Measurements from ENCODE around the gene SSBP3. TPM values are rescaled to one million over a fixed set of nuclear protein-coding genes. Genes with fewer than 3 reads are reported as not detected.

Gene SSBP3
- total RNA-seq, 1 donor from 2014 or later: 84.1 TPM

DNA sequence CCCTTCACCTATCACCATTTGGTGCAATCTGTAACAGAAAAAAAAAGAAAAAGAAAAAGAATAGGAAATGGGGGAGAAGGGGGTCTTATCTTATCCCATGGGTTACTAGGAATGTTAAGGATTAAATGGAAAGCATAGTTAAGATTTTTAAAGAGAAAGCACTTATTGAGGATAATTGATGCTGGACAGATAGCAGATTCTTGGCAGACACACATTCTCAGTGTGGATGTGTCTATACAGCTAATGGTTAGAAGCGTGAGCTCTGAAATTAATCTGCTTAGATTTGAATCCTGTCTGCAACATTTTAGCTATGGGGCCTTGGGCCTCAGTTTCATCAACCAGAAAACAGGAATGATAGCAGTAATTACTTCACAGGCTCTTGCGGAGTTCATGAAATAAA lies 67.1 kb downstream of the SSBP3 start:
- Mint-ChIP-seq H3K4me1 (peaks cover 27% of the 10 kb centered on the region), H3K27me3 (no peaks in the 10 kb centered on the region), H3K4me3 (no peak overlapping the region), H3K36me3 (ENCODE audit: low read depth) (peaks cover 19% of the 10 kb centered on the region), H3K27ac (no peak overlapping the region), H3K9me3 (no peaks in the 10 kb centered on the region)
- DNase-seq: no peak
- intact Hi-C loops (cut with micrococcal nuclease): no loop called here

DNA sequence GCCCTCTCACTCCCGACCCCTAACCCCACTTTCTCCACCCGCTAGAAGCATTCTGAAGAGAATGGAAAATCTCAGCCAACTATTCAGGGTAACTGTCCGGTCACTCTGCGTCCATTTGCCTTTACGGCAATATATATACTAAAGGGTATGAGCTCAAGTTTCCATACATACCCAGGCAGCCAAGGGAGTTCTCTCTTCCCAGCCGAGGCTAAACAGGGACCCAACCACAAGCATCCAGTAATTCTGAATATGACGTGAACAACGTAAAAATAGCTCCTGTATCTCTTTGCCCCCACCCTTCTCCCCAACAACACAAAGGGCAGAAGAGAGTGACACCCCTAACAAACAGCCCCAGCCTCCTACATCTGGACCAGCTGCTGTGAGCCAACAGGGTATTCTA lies 67.7 kb downstream of the SSBP3 start:
- Mint-ChIP-seq H3K27ac (no peak overlapping the region), H3K27me3 (no peaks in the 10 kb centered on the region), H3K4me3 (no peak overlapping the region), H3K9me3 (no peaks in the 10 kb centered on the region), H3K36me3 (ENCODE audit: low read depth) (peaks cover 15% of the 10 kb centered on the region), H3K4me1 (peaks cover 23% of the 10 kb centered on the region)
- DNase-seq: no peak
- intact Hi-C loops (cut with micrococcal nuclease): no loop called here

DNA sequence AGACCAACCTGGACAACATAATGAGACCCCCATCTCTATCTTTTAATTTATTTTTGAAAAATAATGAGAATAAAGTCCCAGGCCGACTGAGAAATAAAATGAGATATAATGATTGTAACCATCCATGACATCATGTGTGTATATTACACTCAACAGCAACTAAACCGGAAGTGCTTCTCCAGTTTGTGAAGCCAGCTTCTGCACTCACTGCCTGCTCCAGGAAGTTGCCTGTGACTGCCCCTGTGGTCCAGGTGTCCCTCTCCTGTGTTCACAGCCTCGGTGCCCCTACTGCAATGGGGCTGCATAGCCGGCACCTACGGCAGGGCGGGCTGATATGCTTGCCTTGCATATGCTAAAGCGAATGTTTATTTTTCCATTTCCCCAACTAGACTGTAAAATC lies 68.3 kb downstream of the SSBP3 start:
- H3K9me3 Mint-ChIP-seq: no peaks in the 10 kb centered on the region
- no peaks in the 10 kb centered on the region for H3K27me3 Mint-ChIP-seq
- H3K4me1 Mint-ChIP-seq: peaks cover 19% of the 10 kb centered on the region
- intact Hi-C loops (cut with micrococcal nuclease): no loop called here
- H3K27ac Mint-ChIP-seq: peak overlapping the region; percentile 61
- peak; percentile 71 for DNase-seq
- H3K36me3 Mint-ChIP-seq (ENCODE audit: low read depth): peaks cover 15% of the 10 kb centered on the region
- no peak overlapping the region for H3K4me3 Mint-ChIP-seq

DNA sequence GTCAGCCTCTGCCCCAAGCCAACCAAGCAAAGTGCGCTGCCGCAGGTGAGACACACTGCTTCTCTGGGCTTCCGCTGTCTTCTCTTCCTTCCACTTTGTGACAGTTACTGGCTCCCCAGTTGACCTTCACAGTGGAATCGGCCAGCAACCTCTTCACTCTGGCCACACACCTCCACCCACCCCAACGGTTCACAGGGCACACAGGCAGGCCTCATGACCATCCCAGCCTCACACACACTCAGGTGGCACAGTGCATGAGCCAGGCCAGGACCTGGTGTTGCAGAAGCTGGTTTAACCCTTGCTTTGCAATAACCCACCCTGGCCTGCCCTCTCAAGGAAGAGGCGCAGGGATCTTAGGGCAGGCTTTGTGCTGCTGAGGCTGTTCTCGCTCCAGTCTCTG lies 69.2 kb downstream of the SSBP3 start:
- no peaks in the 10 kb centered on the region for H3K27me3 Mint-ChIP-seq
- H3K4me3 Mint-ChIP-seq: no peak overlapping the region
- H3K27ac Mint-ChIP-seq: no peak overlapping the region
- intact Hi-C loops (cut with micrococcal nuclease): no loop called here
- no peak for DNase-seq
- peaks cover 20% of the 10 kb centered on the region for H3K4me1 Mint-ChIP-seq
- H3K36me3 Mint-ChIP-seq (ENCODE audit: low read depth): peaks cover 15% of the 10 kb centered on the region
- H3K9me3 Mint-ChIP-seq: no peaks in the 10 kb centered on the region

DNA sequence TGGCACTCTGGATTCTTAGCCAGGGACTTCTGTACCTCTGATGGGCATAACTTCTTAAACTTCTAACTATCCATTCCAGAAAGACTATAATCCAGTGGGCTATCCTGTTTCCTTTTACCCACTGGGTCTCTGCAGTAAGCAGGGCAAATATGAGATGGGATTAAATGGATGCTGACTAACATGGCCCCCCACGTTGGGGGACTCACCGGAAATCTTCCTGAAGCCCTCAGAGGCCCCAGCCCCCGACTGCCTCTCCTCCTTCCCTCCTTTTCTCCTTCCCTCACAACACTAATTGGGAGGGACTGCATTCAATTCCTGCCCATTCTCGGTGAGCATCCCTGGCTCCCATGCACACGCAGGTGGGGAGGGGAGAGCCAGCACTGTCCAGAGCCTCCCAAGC lies 70.1 kb downstream of the SSBP3 start:
- Mint-ChIP-seq H3K4me1 (peaks cover 22% of the 10 kb centered on the region), H3K36me3 (ENCODE audit: low read depth) (peaks cover 11% of the 10 kb centered on the region), H3K4me3 (no peak overlapping the region), H3K27me3 (no peaks in the 10 kb centered on the region), H3K9me3 (no peaks in the 10 kb centered on the region), H3K27ac (no peak overlapping the region)
- intact Hi-C loops (cut with micrococcal nuclease): no loop called here
- no peak for DNase-seq

DNA sequence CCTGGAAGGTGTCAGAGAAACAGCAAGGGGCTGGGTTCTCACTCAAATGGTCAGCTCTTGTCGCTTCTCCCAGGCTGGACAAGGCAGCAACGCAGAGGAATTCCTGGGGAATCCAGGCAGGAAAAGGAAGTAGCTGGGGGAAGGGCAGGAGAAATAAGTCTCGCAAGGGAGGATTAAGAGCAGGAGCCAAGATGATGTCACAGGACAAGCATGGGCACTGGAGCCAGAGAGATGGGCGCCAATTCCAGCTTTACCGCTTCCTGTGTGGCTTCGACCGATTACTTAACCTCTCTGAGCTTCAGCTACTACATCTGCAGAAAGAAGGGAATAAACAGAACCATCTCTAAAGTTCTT lies 70.5 kb downstream of the SSBP3 start:
- intact Hi-C loops (cut with micrococcal nuclease): no loop called here
- no peaks in the 10 kb centered on the region for H3K27me3 Mint-ChIP-seq
- no peaks in the 10 kb centered on the region for H3K9me3 Mint-ChIP-seq
- peaks cover 23% of the 10 kb centered on the region for H3K4me1 Mint-ChIP-seq
- peaks cover 11% of the 10 kb centered on the region for H3K36me3 Mint-ChIP-seq (ENCODE audit: low read depth)
- DNase-seq: no peak
- no peak overlapping the region for H3K4me3 Mint-ChIP-seq
- no peak overlapping the region for H3K27ac Mint-ChIP-seq

DNA sequence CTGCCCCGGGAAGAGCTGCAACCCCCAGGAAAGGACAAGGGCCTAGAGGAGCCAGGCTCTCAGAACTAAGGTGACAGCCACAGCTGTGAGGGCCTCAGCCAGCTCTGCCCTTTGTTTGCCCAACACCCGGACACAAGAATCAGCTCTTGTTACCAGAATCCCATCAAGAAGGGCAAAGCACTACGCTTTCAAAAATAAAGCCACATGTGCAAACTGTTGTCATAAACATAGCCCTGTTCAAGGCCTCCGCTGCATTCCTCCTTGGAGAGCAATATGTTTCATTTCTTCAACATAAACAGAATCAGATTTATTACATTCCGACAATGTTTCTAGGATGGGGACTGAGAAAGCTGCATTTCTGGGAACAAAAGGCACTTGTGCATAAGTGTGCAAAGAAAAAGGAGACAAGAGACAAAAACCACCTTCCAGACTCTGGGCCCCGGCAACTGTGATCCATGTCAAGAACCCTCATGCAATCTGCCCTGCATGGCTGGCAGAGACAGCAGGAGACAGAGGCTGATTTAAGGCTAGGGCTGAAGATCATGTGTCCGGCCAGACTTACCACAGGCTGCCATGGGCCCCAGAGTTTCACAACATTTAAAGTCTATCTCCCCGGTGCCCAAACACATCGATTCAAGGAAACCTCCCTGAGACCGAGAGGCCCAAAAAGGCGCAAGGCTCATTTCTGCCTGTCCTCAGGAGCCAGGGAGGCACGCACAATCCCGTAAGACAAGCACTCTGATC lies 71.0 kb downstream of the SSBP3 start:
- no peak overlapping the region for H3K27ac Mint-ChIP-seq
- H3K4me3 Mint-ChIP-seq: no peak overlapping the region
- H3K9me3 Mint-ChIP-seq: no peaks in the 10 kb centered on the region
- H3K4me1 Mint-ChIP-seq: peaks cover 23% of the 10 kb centered on the region
- no peak for DNase-seq
- intact Hi-C loops (cut with micrococcal nuclease): no loop called here
- H3K36me3 Mint-ChIP-seq (ENCODE audit: low read depth): peaks cover 11% of the 10 kb centered on the region
- H3K27me3 Mint-ChIP-seq: no peaks in the 10 kb centered on the region

DNA sequence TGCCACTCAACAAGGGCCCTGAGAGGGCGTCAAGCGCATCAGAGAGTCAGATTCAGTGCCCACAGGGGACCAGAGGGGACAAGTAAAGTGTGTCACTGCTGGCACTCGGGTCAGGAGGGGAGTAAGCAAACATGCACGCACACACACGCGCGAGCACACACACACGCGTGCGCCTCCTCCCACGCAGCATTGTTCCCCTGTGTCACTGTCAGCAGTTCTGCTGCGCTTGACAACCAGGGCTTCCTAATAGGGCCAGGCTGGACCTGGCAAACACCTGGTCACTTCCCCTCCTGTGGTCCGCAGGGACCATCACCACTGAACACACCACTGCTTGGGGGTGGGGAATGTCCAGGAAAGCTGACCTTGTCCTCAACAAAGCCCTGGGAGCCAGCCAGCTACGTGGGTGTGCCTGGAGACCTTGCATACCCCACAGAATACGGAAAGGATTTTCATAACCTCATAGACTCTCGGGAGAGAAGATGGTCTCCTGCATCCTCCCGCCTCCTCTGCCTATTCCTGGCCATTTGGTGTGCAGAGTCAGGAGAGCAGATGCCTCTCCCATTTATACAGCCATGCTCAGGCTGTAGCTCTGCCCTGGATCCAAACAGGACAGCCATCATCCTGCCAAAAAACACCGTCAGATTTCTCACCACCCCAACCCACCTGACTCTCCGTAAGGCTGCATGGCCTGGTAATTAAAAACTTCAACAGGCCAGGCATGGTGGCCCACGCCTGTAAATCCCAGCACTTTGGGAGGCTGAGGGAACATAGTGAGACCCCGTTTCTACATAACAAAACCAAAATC lies 73.2 kb downstream of the SSBP3 start:
- Mint-ChIP-seq H3K4me1 (peaks cover 16% of the 10 kb centered on the region), H3K4me3 (no peak overlapping the region), H3K27ac (no peak overlapping the region), H3K27me3 (no peaks in the 10 kb centered on the region), H3K36me3 (ENCODE audit: low read depth) (peaks cover 8% of the 10 kb centered on the region), H3K9me3 (no peaks in the 10 kb centered on the region)
- no peak for DNase-seq
- intact Hi-C loops (cut with micrococcal nuclease): no loop called here

DNA sequence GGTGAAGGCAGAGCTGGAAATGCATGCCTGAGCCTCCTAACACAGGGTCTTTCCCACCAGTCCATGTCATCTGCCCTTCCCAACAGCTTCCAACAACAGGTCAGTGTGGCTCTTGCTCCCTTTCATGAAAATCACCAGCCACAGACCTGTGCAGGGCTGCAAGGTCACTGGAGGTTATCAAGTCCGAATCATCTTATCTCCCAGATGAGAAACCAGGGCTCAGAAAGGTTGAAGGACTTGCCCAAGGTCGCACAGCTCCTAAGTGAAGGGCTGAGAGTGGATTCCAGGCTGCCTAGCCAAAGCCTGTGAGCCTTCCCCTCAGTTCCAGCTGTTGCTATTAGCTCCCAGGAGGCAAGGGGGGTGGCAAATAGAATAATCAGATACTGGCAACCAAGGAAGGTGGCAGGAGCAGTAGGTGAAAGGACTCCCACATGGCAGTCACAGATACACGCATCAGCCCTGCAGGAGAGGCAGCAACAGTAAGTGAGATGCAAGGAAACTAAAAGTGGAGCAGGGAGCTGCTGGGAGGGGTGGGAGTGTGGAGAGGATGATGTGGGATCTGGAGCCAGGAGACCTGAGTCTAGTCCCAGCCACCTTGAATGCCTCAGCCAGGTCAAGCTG lies 74.2 kb downstream of the SSBP3 start:
- H3K9me3 Mint-ChIP-seq: no peaks in the 10 kb centered on the region
- H3K4me3 Mint-ChIP-seq: no peak overlapping the region
- peaks cover 20% of the 10 kb centered on the region for H3K4me1 Mint-ChIP-seq
- intact Hi-C loops (cut with micrococcal nuclease): no loop called here
- DNase-seq: no peak
- H3K27ac Mint-ChIP-seq: peak overlapping the region; percentile 13
- H3K27me3 Mint-ChIP-seq: no peaks in the 10 kb centered on the region
- peaks cover 6% of the 10 kb centered on the region for H3K36me3 Mint-ChIP-seq (ENCODE audit: low read depth)

DNA sequence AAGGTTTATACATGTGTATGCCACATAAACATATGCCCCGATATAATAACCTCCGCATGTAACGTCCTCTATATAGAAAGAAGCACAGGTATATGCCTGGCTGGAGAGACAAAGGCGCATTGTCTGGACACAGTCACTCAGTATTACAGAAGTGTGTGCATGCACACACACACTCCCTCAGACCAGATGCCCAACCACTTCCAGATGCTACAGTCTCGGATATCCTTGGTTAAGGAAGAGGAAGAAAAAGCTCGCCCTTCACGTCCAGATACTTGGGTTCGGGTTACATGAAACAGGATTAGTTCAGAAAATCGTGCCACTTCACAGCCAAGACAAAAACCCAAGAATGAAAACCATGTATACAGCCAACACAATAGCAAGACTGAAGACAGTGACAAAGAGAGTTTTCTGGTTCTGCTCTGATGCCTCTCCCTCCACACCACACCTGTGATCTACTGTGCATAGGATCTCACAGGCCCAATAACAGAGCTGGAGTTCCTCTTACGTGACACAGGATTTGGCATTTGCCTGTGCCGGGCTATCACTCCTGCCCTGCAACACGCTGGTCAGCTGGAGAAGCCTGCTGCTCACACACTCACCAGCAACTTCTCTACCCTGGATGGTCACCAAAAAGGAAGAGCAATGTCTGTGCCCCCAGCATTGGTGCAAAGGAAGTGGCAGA lies 75.0 kb downstream of the SSBP3 start:
- no peak for DNase-seq
- peaks cover 21% of the 10 kb centered on the region for H3K4me1 Mint-ChIP-seq
- no peak overlapping the region for H3K4me3 Mint-ChIP-seq
- H3K9me3 Mint-ChIP-seq: no peaks in the 10 kb centered on the region
- intact Hi-C loops (cut with micrococcal nuclease): no loop called here
- peaks cover 4% of the 10 kb centered on the region for H3K36me3 Mint-ChIP-seq (ENCODE audit: low read depth)
- H3K27me3 Mint-ChIP-seq: no peaks in the 10 kb centered on the region
- H3K27ac Mint-ChIP-seq: peak overlapping the region; percentile 13

DNA sequence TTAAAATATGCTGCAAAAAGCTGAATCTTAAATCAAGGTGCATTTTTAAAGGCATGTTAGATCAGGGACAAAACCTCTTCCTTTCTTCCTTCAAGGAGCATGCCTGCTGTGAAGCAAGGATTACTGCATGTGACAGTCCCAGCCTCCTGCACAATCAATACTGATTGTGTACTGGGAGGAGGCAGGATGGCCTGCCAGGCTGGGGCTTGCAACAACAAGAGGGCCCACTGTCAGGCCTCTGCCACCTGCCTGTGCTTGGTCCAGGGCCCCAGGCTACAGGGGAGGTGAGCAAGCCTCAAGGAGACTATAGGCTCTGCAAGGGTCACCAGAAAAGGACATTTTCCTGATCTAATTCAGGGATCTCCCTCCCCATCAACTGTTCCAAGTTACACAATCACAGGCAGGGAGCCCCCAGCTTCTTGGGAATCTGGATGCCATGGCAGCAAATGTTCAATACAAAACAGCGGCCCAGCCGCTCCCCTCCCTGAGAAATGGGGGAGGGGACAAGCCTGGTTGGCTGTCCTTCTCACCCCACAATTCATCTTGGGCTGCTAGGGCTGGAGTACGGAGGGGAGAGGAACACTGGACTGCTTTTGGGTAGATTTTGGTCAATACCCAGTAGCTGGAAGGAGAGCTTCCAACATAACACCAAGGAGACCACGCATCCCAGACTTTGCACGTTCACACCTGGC lies 76.7 kb downstream of the SSBP3 start:
- peaks cover 3% of the 10 kb centered on the region for H3K36me3 Mint-ChIP-seq (ENCODE audit: low read depth)
- no peak overlapping the region for H3K4me3 Mint-ChIP-seq
- no peaks in the 10 kb centered on the region for H3K27me3 Mint-ChIP-seq
- peaks cover 23% of the 10 kb centered on the region for H3K4me1 Mint-ChIP-seq
- H3K27ac Mint-ChIP-seq: peak overlapping the region; percentile 29
- DNase-seq: no peak
- intact Hi-C loops (cut with micrococcal nuclease): no loop called here
- H3K9me3 Mint-ChIP-seq: no peaks in the 10 kb centered on the region

DNA sequence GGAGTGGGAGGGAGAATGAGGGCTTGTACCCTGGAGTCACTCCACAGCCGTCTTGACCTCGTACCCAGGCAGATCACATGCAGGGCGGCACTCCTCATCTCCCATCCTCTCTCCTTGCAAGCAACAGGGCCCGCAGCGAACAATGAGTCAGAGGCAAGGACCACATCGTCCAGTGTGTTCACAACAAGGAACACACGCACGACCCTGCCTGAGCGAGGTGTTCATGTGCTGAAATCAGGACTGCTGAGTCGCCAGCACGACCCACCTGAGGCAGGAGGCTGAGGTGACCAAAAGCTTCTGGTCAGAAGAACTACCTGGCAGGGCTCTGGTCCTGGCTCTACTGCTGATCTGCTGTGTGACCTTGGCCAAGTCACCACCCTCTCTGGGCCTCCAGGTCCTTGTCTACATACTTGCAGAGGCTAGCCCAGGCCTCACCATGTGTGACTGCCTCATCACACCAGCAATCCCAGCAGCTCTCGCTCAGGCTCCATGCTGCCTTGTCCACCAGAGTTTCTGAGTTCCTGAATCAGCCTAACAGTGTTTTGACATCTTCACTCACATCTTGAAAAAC lies 78.0 kb downstream of the SSBP3 start:
- Mint-ChIP-seq H3K27ac (no peak overlapping the region), H3K36me3 (ENCODE audit: low read depth) (peaks cover 3% of the 10 kb centered on the region), H3K4me1 (peaks cover 27% of the 10 kb centered on the region), H3K27me3 (no peaks in the 10 kb centered on the region), H3K9me3 (no peaks in the 10 kb centered on the region), H3K4me3 (no peak overlapping the region)
- no peak for DNase-seq
- intact Hi-C loops (cut with micrococcal nuclease): no loop called here

DNA sequence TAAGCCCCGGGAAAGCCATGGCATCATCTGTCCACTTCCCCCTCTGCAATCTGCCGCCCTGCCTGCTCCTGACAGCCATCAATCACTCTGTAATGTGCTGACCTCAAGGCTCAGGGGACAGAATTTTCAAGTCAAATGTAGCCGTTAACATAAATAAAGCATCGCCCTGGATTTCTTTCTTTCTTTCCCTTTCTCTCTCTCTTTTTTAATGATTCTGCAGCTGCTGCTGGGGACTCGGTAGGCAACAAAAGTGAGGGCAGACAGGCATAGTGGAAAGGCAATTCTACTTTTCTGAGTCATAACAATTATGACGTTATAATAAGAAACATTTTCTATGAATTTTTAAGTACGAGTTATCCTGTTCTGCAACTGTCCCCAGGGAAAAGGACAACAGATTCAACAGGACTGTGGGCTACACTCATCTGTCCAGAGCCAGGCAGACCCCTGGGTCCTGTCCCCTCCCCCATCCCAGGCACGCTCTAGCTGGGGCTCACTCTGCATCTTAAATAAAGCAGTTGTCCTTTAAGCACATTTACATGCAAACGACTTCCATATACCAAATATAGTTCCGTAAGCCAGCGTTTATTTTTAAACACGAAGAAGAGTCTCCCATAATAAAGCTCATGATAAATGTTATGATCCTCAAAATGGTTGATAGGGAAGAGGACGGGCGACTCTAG lies 78.7 kb downstream of the SSBP3 start:
- H3K36me3 Mint-ChIP-seq (ENCODE audit: low read depth): peaks cover 3% of the 10 kb centered on the region
- no peaks in the 10 kb centered on the region for H3K9me3 Mint-ChIP-seq
- DNase-seq: no peak
- H3K27me3 Mint-ChIP-seq: no peaks in the 10 kb centered on the region
- peak overlapping the region; percentile 37 for H3K27ac Mint-ChIP-seq
- no peak overlapping the region for H3K4me3 Mint-ChIP-seq
- peaks cover 29% of the 10 kb centered on the region for H3K4me1 Mint-ChIP-seq
- intact Hi-C loops (cut with micrococcal nuclease): no loop called here
